Colon (tissue), 2 donors: Measurements from ENCODE around the gene INPP5D.
"Not testable (repeated sequence)": the region's sequence is repeated elsewhere in the genome, so short reads cannot be mapped to it uniquely, and the experiment has no call there.

ENCODE experiments used
- FAIRE-seq: peaks from 2 replicates; lab custom pipeline; 2012; peaks lifted over from hg19 to GRCh38; lab: Jason Lieb, UNC
- donor health status: control.
- donor health status: control.

The INPP5D gene

GRCh38 chr2:233094614-233095013 is 34.5 kb downstream of the INPP5D start:
- FAIRE-seq = no peak

GRCh38 chr2:233096006-233096405 is 35.9 kb downstream of the INPP5D start:
- no peak for FAIRE-seq

- no peak for FAIRE-seq
Observed at GRCh38 chr2:233098618-233099017, 38.5 kb downstream of the INPP5D start.

GRCh38 chr2:233099820-233100191 is 39.7 kb downstream of the INPP5D start:
- not testable (repeated sequence) for FAIRE-seq

- FAIRE-seq = no peak
Observed at GRCh38 chr2:233100192-233100998, 40.3 kb downstream of the INPP5D start.

GRCh38 chr2:233101141-233101540 is 41.0 kb downstream of the INPP5D start:
- FAIRE-seq = no peak

GRCh38 chr2:233101816-233102215 is 41.7 kb downstream of the INPP5D start:
- no peak for FAIRE-seq

GRCh38 chr2:233105156-233105895 is 45.2 kb downstream of the INPP5D start:
- FAIRE-seq = no peak

GRCh38 chr2:233105930-233106329 is 45.8 kb downstream of the INPP5D start:
- FAIRE-seq = no peak

- no peak for FAIRE-seq
Observed at GRCh38 chr2:233107011-233107410, 46.9 kb downstream of the INPP5D start.

GRCh38 chr2:233107831-233108300 is 47.7 kb downstream of the INPP5D start:
- no peak for FAIRE-seq

- no peak for FAIRE-seq
Observed at GRCh38 chr2:233108611-233109490, 48.7 kb downstream of the INPP5D start.

GRCh38 chr2:233111427-233111826 is 51.3 kb downstream of the INPP5D start:
- no peak for FAIRE-seq

GRCh38 chr2:233112329-233112728 is 52.2 kb downstream of the INPP5D start:
- no peak for FAIRE-seq

GRCh38 chr2:233112776-233113452 is 52.8 kb downstream of the INPP5D start:
- no peak for FAIRE-seq

GRCh38 chr2:233114421-233114861 is 54.3 kb downstream of the INPP5D start:
- no peak for FAIRE-seq

- FAIRE-seq = no peak
Observed at GRCh38 chr2:233115121-233115520, 55.0 kb downstream of the INPP5D start.

GRCh38 chr2:233115741-233116140 is 55.6 kb downstream of the INPP5D start:
- FAIRE-seq = no peak

- FAIRE-seq = no peak
Observed at GRCh38 chr2:233116946-233117345, 56.8 kb downstream of the INPP5D start.

GRCh38 chr2:233117351-233117750 is 57.2 kb downstream of the INPP5D start:
- no peak for FAIRE-seq

- no peak for FAIRE-seq
Observed at GRCh38 chr2:233117811-233118647, 57.9 kb downstream of the INPP5D start.
